OCI-LY3 (cell line): ENCODE measurements around the gene TMEM176A.

Experiments
- CTCF ChIP-seq: fragments of 200-600, 300-600 bp; sonication (generic); IDR thresholded peaks from 2 replicates; pipeline ENCODE4 v1.5.1; 2014; ENCODE audit warnings: antibody characterized with exemption, low read length, low read depth
- EZH2phosphoT487 ChIP-seq: fragments of 200-600 bp; shearing (Covaris generic); IDR thresholded peaks from 2 replicates; pipeline ENCODE4 v1.6.1; 2018; ENCODE audit warnings: antibody characterized with exemption, mixed run types, low read depth

DNA sequence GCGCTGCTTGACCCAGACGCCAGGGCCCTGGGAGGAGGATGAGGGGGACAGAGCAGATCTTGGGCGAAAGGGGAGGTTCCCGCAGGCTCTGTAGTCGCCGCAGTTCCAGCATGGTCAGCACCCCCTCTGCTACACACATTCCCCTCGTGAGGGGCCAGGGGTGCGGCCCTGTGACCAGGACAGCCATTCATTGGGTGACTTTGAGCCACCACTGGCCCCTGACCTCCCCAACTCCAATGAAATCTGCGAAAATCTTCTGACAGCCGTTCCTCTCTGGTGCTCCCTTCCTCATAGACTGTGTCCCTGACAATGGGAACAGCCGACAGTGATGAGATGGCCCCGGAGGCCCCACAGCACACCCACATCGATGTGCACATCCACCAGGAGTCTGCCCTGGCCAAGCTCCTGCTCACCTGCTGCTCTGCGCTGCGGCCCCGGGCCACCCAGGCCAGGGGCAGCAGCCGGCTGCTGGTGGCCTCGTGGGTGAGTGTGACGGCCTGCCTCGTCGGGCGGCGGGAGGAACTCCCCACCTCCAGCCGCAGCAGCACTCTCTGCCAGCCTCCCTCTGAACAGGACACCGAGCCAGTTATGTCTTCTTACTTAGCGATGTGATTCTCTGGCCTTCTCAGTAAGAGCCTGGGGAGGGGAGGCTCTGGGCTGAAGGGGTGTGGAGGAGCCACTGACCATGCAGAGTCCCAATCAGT is 825 bp downstream of the TMEM176A start:
- TF ChIP-seq CTCF, result no peak
- no peak for TF ChIP-seq EZH2phosphoT487
